GM18868 (cell line): Measurements from ENCODE around the gene SUN1.
"Not testable (repeated sequence)": the region's sequence is repeated elsewhere in the genome, so short reads cannot be mapped to it uniquely, and the experiment has no call there.

Experiments used
- ATAC-seq: cut with Tn5 transposase; IDR thresholded peaks from one replicate; pipeline ENCODE4 v1.9.1; 2021; ENCODE audit warnings: mild to moderate bottlenecking, moderate library complexity; ENCODE audit not compliant: unreplicated experiment

SUN1 gene, protein sequence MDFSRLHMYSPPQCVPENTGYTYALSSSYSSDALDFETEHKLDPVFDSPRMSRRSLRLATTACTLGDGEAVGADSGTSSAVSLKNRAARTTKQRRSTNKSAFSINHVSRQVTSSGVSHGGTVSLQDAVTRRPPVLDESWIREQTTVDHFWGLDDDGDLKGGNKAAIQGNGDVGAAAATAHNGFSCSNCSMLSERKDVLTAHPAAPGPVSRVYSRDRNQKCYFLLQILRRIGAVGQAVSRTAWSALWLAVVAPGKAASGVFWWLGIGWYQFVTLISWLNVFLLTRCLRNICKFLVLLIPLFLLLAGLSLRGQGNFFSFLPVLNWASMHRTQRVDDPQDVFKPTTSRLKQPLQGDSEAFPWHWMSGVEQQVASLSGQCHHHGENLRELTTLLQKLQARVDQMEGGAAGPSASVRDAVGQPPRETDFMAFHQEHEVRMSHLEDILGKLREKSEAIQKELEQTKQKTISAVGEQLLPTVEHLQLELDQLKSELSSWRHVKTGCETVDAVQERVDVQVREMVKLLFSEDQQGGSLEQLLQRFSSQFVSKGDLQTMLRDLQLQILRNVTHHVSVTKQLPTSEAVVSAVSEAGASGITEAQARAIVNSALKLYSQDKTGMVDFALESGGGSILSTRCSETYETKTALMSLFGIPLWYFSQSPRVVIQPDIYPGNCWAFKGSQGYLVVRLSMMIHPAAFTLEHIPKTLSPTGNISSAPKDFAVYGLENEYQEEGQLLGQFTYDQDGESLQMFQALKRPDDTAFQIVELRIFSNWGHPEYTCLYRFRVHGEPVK

DNA sequence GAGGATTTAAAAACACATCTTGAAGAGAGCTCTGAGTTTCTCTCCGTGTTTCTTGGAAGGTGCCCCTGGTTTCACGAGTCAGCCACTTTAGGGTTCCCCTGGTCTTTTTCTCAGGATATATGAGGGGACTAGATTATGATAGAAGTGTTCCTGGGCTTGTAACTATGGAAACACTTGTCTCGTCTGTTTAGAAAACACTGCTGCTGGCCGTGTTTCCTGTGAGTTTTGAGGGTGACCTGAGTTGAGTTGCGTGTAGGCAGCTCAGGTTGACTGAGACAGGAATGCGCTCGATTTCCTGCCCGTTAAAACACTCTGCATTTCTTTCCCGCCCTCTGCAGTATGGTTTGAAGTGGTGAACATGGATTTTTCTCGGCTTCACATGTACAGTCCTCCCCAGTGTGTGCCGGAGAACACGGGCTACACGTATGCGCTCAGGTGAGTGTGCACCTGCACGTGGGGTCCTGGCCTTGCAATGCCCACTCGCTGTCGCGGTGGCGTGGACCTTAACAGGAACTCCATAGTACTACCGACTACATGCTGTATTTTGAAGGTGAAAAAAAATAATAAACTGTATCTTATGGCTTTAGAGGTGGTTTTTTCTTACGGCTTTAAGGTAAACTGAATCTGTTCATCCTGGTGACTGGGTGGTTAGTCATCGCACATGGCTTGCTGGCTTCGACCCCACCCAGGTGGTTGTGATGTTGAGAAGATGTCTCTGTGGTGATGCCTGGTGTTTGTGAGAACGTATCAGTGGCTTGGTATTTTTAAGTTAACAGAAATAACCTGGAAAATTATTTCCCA lies at the start of gene SUN1:
SUN1 (plus strand) TSS at position 310 of the 801 bp plus-strand sequence; CDS start at position 359, 49 bp downstream.
- peak; percentile 50 for ATAC-seq

DNA sequence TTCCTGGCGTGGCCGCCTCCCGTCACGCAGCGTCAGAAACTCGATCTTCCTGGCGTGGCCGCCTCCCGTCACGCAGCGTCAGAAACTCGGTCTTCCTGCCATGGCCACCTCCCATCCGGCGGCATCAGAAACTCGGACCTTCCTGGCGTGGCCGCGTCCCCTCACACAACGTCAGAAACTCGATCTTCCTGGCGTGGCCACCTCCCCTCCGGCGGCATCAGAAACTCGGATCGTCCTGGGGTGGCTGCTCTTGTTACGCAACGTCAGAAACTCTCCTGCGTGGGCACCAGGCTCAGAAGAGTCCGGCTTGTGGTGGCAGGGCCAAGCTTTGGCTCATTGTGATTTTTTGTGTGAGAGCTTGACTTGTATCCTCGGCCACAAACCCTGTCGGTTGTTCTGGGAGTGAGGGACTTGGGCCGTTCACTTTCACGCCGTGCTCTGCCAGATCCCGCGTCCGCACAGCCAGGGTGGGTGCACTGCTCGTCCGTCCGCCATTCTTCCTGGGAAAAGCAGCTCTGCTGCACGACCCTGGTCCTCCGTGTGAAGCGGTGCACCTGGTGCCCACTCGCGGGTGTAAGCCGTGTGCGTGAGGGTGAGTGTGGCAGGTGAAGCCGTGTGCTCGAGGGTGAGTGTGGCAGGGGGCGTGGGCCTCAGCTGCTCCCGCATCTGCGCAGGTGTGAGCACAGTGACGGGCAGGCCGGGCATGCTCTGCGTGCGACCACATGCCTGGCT lies 49.4 kb upstream of the SUN1 start:
- ATAC-seq, result no peak

DNA sequence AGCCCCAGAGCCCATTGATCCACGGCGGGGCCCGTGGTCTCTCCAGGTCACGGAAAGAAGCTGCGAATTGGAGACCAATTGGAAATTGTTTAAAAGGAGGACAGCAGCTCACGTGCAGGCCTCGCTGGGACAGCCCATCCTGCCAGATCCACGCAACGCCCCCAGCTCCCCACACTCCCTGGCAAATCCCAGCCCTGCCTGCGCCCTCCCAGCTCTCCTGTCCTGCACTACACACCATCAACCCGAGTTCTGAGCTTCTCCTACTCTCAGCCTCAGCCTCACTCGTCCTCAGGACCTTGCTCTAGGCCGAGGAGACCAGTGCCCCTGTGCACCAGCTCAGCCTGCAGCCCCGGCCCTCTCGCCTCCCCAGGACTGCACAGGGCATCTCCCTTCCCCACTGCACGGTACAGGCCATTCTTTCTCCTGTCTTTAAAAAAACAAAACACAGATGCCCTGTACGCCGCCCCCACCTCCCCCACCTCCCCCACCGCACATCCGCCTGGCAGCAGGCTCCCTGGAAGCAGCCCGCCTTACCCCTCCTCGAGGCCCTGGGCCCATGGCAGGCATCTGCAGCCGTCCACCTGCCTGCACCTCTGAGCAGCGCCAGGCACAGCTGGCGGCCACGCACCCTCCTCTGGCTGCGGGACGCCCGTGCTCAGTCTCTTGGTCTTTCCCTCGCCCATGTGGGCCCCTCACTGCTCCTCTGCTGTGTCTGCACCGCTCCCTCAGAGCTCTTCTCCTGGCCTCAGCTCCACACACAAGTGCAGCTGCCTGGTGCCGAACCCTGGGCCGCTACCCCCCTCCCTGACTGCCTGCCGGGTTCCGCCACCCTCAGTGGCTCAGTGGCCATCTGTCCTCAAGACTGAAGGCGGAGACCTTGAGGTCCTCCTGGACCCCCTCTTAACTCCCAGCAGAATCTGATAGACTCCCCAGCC lies 48.5 kb upstream of the SUN1 start:
- ATAC-seq, result no peak

DNA sequence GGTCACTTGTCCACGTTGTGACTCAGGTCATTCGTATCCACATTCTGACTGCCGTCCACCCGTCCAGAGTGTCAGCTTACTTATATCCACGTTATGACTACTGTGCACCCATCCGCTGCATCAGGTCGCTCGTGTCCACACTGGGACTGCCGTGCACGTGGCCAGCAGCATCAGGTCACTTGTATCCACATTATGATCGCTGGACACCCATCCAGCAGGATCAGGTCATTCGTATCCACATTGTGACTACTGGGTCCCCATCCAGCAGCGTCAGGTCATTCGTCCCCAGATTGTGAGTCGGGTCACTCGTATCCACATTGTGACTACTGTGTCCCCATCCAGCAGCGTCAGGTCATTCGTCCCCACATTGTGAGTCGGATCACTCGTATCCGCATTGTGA lies 47.3 kb upstream of the SUN1 start:
- ATAC-seq, result no peak

DNA sequence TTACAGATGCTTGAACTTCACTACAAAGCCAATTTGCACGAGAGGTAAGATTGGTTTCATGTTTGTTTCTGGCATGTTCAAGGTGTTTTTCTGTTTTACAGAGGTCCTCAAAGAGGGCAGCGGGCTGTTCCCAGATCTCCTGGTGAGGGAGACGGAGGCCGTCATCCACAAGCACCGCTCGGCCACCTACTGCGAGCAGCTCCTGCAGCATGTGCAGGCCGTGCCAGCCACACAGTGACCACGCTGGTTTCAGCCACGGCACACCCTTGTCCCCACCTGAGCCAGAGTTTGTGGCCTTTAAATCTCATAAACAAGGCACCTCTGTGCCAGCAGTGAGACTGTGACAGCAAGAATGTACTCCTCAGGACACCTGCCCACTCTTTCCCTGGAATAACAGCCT lies 46.9 kb upstream of the SUN1 start:
- no peak for ATAC-seq

DNA sequence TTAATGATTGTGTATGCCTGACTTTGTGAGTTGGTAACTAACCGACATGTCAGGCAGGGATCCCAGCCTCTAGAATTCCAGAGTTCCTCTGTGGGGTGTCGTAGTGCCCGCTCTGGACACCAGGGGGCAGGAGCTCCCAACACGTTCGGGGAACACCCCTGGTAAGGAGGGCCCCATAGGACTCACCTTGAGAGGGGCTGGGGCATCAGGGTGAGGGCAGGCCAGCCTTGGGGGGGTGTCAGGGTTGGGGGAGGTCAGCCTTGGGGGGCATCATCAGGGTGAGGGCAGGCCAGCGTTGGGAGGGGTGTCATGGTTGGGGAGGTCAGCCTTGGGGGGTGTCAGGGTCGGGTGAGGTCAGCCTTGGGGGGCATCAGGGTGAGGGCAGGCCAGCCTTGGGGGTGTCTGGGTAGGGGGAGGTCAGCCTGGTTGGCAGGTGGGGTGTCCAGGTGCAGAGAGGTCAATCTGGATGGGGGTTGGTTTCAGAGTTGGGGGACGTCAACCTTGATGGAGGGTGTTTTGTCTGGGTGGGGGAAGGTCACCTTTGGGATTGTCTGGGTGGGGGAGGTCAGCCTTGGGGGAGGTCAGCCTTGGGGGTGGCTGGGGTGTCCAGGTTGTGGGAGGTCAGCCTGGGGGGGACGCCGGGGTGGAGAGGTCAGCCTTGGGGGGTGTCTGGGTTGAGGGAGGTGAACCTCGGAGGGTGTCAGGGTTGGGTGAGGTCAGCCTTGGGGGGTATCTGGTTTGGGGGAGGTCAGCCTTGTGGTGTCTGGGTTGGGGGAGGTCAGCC lies 45.6 kb upstream of the SUN1 start:
- no peak for ATAC-seq

DNA sequence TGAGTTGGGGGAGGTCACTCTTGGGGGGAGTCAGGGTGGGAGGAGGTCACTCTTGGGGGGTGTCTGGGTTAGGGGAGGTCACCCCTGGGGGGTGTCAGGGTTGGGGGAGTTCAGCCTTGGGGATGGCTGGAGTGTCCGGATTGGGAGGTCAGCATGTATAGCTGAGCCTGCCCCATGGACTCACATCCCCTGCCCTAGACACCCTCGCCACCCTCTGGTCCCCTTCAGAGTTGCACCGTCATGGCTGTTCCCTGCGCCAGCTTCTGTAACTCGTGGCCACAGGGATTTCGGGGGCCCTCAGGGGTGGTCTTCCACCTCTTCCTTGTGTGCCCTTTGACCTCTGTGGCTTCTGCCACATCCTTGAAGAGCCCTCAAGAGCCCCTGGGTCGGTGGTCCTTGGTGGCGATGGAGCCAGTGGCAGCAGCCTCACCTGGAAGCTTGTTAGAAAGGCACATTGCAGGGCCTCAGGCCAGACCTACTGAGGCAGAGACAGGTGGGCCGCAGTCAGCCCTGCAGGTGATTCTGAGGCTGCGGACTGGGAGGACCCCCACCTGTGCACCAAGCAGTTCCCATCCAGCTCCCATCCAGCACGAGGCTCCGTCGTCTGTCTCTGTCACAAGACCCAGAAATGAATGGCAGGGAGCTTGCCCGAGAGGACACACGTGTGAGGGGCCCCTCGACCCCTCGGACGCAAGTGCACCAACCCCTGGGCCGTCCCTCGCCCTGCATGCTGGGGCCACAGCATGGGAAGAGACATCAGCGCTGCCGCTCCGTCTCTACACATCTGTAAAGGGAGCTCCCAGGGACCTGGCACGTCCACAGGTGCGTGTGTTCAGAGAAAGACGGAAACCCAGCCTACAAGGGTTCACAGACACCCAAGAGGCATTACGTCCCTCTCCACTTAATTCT lies 44.7 kb upstream of the SUN1 start:
- ATAC-seq, result no peak

DNA sequence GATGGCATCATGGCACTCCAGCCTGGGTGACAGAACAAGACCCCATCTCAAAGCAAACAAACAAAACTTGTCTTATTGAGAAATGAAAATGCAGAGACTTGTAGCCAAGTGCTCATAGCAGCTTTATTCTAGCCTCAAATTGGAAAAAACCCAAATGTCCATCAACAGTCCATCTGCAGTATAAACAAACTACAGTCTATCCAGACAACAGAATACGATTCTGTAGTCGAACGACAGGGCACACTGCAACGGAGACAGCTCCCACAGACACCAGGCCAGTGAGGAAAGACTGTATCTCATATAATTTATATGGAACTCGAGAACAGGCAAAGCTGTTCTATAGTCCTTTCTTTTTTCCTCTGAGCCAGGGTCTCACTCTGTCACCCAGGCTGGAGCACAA lies 40.8 kb upstream of the SUN1 start:
- ATAC-seq, result no peak

DNA sequence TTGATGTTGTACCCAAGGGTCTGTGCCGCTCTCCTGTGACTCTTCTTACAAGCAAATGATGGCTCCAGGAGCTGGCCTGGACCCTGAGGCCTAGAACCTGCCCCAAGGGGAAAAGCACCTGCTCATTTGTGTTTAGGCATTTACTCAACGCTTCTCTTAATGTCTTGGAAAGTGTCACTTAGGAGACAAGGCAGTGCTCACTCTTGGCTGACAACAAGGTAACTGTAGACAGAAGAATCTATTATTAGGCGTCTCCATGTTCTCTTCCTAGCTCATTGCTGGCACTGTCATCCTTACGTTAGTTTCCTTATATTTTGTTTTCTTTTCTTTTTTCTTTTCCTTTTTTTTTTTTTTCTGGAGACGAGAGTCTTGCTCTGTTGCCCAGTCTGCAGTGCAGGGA lies 38.1 kb upstream of the SUN1 start:
- ATAC-seq, result no peak

DNA sequence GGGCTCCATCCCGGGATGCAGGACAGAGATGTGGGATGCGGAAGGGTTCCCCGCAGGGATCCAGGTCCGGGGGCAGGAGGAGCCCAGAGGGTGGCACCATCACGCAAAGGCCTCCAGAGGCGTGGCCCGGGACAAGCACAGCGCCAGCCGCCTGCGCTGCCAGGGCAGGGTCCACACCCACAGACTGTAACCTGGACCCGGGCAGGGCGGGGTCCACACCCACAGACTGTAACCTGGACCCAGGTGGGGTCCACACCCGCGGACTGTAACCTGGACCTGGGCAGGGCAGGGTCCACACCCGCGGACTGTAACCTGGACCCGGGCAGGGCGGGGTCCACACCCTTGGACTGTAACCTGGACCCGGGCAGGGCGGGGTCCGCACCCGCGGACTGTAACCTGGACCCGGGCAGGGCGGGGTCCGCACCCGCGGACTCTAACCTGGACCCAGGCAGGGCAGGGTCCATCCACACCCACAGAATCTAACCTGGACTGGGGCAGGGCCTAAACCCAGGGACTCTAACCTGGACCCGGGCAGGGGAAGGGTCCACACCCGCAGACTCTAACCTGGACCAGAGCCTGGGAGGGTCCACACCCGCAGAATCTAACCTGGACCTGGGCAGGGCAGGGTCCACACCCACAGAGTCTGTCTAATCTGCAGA lies 37.5 kb upstream of the SUN1 start:
- ATAC-seq, result no peak

DNA sequence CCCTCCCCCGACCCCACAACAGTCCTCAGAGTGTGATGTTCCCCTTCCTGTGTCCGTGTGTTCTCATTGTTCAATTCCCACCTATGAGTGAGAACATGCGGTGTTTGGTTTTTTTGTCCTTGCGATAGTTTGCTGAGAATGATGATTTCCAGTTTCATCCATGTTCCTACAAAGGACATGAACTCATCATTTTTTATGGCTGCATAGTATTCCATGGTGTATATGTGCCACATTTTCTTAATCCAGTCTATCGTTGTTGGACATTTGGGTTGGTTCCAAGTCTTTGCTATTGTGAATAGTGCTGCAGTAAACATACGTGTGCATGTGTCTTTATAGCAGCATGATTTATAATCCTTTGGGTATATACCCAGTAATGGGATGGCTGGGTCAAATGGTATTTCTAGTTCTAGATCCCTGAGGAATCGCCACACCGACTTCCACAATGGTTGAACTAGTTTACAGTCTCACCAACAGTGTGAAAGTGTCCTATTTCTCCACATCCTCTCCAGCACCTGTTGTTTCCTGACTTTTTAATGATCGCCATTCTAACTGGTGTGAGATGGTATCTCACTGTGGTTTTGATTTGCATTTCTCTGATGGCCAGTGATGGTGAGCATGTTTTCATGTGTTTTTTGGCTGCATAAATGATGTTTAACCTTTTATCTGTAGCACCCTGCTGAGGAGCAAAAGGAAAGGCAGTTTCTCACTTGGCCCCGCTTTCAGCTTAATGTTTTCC lies 35.7 kb upstream of the SUN1 start:
- not testable (repeated sequence) for ATAC-seq

DNA sequence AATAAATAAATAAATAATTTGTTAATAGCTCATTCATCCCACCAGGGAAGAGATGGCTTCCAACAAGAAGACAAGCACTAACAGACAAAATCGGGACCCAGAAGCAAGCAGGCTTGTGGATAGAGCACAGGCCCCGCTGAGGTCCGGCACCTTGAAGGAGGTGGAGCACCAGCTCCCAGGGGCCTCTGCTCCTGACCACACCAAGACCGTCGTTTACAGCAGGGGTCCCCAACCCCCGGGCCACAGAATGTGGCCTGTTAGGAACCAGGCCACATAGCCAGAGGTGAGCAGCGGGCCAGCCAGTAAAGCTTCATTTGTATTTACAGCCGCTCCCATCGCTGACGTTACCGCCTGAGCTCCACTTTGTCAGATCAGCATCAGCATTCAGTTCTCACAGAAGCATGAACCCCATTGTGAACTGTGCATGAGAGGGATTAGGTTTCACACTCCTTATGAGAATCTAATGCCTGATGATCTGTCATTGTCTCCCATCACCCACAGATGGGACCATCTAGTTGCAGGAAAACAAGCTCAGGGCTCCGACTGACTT lies 33.3 kb upstream of the SUN1 start:
- no peak for ATAC-seq

DNA sequence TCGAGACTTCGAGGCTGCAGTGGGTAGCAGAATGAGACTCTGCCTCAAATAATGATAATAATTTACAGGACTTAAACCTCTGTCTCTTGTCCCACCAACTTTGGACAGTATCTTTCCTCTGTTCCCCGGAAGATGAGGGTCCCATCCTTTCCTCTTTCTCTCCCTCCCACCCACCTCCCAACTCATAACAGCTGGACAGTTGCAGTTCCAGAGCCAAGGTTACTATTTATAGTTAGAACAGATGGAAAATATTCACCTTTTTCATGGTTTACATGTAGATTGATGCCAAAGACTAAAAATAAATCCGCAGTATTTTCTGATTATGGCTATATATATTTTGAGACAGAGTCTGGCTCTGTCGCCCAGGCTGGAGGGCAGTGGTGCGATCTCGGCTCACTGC lies 31.6 kb upstream of the SUN1 start:
- no peak for ATAC-seq

DNA sequence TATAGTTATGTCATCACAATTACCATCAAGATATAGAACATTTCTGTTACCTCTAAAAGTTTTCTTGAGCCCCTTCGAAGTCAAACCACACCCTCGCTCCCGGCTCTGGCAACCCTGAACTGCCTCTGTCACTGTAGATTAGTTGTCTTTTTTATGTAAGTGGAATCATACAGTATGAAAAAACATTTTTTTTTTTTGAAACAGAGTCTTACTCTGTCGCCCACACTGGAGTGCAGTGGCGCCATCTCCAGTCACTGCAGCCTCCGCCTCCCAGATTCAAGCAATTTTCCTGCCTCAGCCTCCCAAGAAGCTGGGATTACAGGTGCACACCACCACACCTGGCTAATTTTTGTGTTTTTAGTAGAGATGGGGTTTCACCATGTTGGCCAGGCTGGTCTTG lies 30.9 kb upstream of the SUN1 start:
- not testable (repeated sequence) for ATAC-seq

DNA sequence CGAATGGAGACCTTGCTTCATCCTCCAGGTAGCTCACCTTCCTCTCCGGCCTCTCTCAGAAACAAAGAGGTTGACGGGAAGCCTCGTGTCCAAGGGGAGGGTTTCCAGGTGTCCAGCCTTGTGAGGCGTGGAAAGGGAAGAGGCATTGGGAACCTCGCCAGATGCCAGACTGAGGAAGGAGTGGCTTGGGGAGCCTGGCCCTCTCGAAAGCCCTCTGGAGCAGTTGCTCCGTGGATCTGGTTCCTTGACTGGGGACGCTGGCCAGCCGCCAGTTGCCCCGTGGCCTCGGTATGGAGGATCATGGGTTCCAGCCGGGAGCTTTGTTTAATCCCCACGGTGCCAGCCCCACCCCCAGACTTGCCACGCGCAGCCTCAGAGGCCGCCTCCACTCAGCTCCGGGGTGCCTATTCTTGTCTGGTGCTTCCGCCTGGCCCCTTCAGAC lies 30.3 kb upstream of the SUN1 start:
- no peak for ATAC-seq

DNA sequence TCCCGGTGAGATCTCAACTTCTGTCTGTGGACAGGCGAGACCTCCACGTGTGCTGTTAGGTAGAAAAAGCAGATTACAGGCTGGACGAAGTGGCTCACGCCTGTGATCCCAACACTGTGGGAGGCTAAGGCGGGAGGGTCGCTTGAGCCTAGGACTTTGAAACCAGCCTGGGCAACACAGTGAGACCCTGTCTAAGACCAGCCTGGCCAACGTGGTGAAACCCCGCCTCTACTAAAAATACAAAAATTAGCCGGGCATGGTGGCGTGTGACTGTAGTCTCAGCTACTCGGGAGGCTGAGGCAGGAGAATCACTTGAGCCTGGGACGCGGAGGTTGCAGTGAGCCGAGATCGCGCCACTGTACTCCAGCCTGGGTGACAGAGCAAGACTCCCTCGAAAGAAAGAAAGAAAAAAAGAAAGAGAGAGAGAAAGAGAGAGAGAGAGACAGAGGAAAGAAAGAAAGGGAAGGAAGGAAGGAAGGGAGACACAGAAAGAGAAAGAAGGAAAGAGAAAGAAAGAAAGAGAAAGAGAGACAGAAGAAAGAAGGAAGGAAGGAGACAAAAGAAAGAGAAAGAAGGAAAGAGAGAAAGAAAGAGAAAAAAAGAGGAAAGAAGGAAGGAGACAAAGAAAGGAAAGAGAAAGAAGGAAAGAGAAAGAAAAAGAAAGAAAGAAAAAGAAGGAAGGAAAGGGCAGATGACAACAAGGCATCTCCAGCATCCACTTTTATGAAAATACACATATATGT lies 29.6 kb upstream of the SUN1 start:
- ATAC-seq, result no peak
